GM12801 (cell line): Measurements from ENCODE around the gene GPSM3.

Experiments used
- CTCF ChIP-seq: IDR thresholded peaks from one replicate; pipeline ENCODE4 v1.5.1; 2011; ENCODE audit warnings: control low read depth; ENCODE audit not compliant: insufficient read length; ENCODE audit errors: extremely low read depth

Gene GPSM3

GRCh38 chr6:32154514-32155161 is 37.8 kb downstream of the GPSM3 start:
- TF ChIP-seq CTCF: no peak

- TF ChIP-seq CTCF: no peak
Measured at GRCh38 chr6:32153564-32154513, 38.6 kb downstream of the GPSM3 start, which contains the start of gene PPT2. Gene PPT2, plus strand, starts transcription at chr6:32154141. Its CDS starts 454 bp downstream, at chr6:32154595.

GRCh38 chr6:32152769-32153563 is 39.5 kb downstream of the GPSM3 start:
- no peak for TF ChIP-seq CTCF

- no peak for TF ChIP-seq CTCF
Measured at GRCh38 chr6:32151863-32152768, 40.3 kb downstream of the GPSM3 start, which contains the start of gene PRRT1. Gene PRRT1, minus strand, starts transcription at chr6:32151939. Its CDS starts 112 bp downstream, at chr6:32151827.

- TF ChIP-seq CTCF: no peak
Measured at GRCh38 chr6:32151181-32151862, 41.1 kb downstream of the GPSM3 start.
